ENCODE results near the gene AQP4.

Gene AQP4

GRCh38 chr18:26865557-26865956 is at the start of gene AQP4:
TSS of gene AQP4 (minus strand) at chr18:26865707. CDS start at chr18:26865689, 18 bp downstream.
- no peak for DNase-seq (ENCODE audit: low read depth in 2 of 2)

GRCh38 chr18:26911840-26912239 is 46.3 kb upstream of the AQP4 start:
- no peak for DNase-seq (ENCODE audit: low read depth in 2 of 2)

- no peak for DNase-seq (ENCODE audit: low read depth in 2 of 2)
Observed at GRCh38 chr18:26909599-26910290, 44.2 kb upstream of the AQP4 start.

GRCh38 chr18:26908906-26909305 is 43.4 kb upstream of the AQP4 start:
- no peak for DNase-seq (ENCODE audit: low read depth in 2 of 2)

GRCh38 chr18:26902291-26902690 is 36.8 kb upstream of the AQP4 start:
- DNase-seq (ENCODE audit: low read depth in 2 of 2), result no peak

- DNase-seq (ENCODE audit: low read depth in 2 of 2), result no peak
Observed at GRCh38 chr18:26901020-26901419, 35.5 kb upstream of the AQP4 start.

GRCh38 chr18:26894426-26894825 is 28.9 kb upstream of the AQP4 start:
- no peak for DNase-seq (ENCODE audit: low read depth in 2 of 2)

GRCh38 chr18:26893996-26894395 is 28.5 kb upstream of the AQP4 start:
- no peak for DNase-seq (ENCODE audit: low read depth in 2 of 2)

GRCh38 chr18:26888259-26888658 is 22.8 kb upstream of the AQP4 start:
- DNase-seq (ENCODE audit: low read depth in 2 of 2), result no peak

- DNase-seq (ENCODE audit: low read depth in 2 of 2), result no peak
Observed at GRCh38 chr18:26875040-26875654, 9.6 kb upstream of the AQP4 start.

GRCh38 chr18:26874283-26874682 is 8.8 kb upstream of the AQP4 start:
- no peak for DNase-seq (ENCODE audit: low read depth in 2 of 2)

- DNase-seq (ENCODE audit: low read depth in 2 of 2), result no peak
Observed at GRCh38 chr18:26869640-26870039, 4.1 kb upstream of the AQP4 start.

GRCh38 chr18:26868968-26869586 is 3.6 kb upstream of the AQP4 start:
- DNase-seq (ENCODE audit: low read depth in 2 of 2), result no peak

GRCh38 chr18:26867471-26867870 is 2.0 kb upstream of the AQP4 start:
- no peak for DNase-seq (ENCODE audit: low read depth in 2 of 2)

- DNase-seq (ENCODE audit: low read depth in 2 of 2), result no peak
Observed at GRCh38 chr18:26864658-26865057, 849 bp downstream of the AQP4 start.

- no peak for DNase-seq (ENCODE audit: low read depth in 2 of 2)
Observed at GRCh38 chr18:26863921-26864497, 1.5 kb downstream of the AQP4 start.

- no peak for DNase-seq (ENCODE audit: low read depth in 2 of 2)
Observed at GRCh38 chr18:26863122-26863879, 2.2 kb downstream of the AQP4 start.

GRCh38 chr18:26862084-26862483 is 3.4 kb downstream of the AQP4 start:
- no peak for DNase-seq (ENCODE audit: low read depth in 2 of 2)

GRCh38 chr18:26854292-26854881 is 11.1 kb downstream of the AQP4 start:
- no peak for DNase-seq (ENCODE audit: low read depth in 2 of 2)

- DNase-seq (ENCODE audit: low read depth in 2 of 2), result no peak
Observed at GRCh38 chr18:26853401-26853800, 12.1 kb downstream of the AQP4 start.

GRCh38 chr18:26843760-26844159 is 21.7 kb downstream of the AQP4 start:
- DNase-seq (ENCODE audit: low read depth in 2 of 2), result no peak

- no peak for DNase-seq (ENCODE audit: low read depth in 2 of 2)
Observed at GRCh38 chr18:26840965-26841364, 24.5 kb downstream of the AQP4 start.

Measured in stimulated activated CD4-positive, alpha-beta T cell treated with anti-CD3 and anti-CD28 coated beads, Interleukin-12 subunit alpha, Interleukin-12 subunit beta, amount 100 ng/mL, for 24 hours (primary cell).